DOHH2 (cell line): ENCODE data around the gene IL31.

Source experiments
- H3F3A ChIP-seq: fragments of 200-600 bp; sonication (generic), shearing (Covaris generic); 2 replicates; pipeline ENCODE4 v1.6.0; 2016; ENCODE audit warnings: antibody characterized with exemption, mild to moderate bottlenecking; ENCODE audit not compliant: control insufficient read depth, insufficient read depth
- H3K27ac ChIP-seq: fragments of 200-600 bp; sonication (generic); 2 replicates; pipeline ENCODE4 v1.5.1; 2014; ENCODE audit warnings: low read depth, mild to moderate bottlenecking, low read length, moderate library complexity
- H3K27me3 ChIP-seq: fragments of 200-600 bp; sonication (generic); 2 replicates; pipeline ENCODE4 v1.6.1; 2014; ENCODE audit warnings: mild to moderate bottlenecking, low read length, mixed read lengths; ENCODE audit not compliant: control insufficient read depth
- H3K36me3 ChIP-seq: fragments of 200-600 bp; sonication (generic); 2 replicates; pipeline ENCODE4 v1.6.1; 2014; ENCODE audit warnings: mild to moderate bottlenecking, low read length, moderate library complexity, mixed read lengths; ENCODE audit not compliant: control insufficient read depth
- H3K4me1 ChIP-seq: fragments of 200-600 bp; sonication (generic); 2 replicates; pipeline ENCODE4 v1.6.1; 2014; ENCODE audit warnings: mild to moderate bottlenecking, low read length, mixed read lengths; ENCODE audit not compliant: control insufficient read depth
- H3K4me2 ChIP-seq: fragments of 200-600 bp; sonication (generic); 2 replicates; pipeline ENCODE4 v1.6.0; 2014; ENCODE audit warnings: mild to moderate bottlenecking, low read length, moderate library complexity
- H3K4me3 ChIP-seq: fragments of 200-600 bp; sonication (generic); 2 replicates; pipeline ENCODE4 v1.5.1; 2014; ENCODE audit warnings: mild to moderate bottlenecking, low read length, mixed read lengths
- H3K79me2 ChIP-seq: fragments of 200-600 bp; sonication (generic); 2 replicates; pipeline ENCODE4 v1.6.1; 2014; ENCODE audit warnings: mild to moderate bottlenecking, low read length, mixed read lengths; ENCODE audit not compliant: control insufficient read depth
- H3K9me2 ChIP-seq: fragments of 200-600 bp; sonication (generic); replicated peaks from 2 replicates; pipeline ENCODE4 v1.6.1; 2014; ENCODE audit warnings: mild to moderate bottlenecking, low read length, mixed read lengths; ENCODE audit not compliant: control insufficient read depth
- H3K9me3 ChIP-seq: fragments of 200-600 bp; sonication (generic); 2 replicates; pipeline ENCODE4 v1.6.1; 2014; ENCODE audit warnings: antibody characterized with exemption, low read length, mixed read lengths; ENCODE audit not compliant: control insufficient read depth, insufficient read depth
- H4K20me1 ChIP-seq: fragments of 200-600 bp; sonication (generic); 2 replicates; pipeline ENCODE4 v1.6.0; 2014; ENCODE audit warnings: low read depth, mild to moderate bottlenecking, antibody characterized with exemption, low read length, moderate library complexity; ENCODE audit not compliant: control insufficient read depth, insufficient read depth
- EZH2phosphoT487 ChIP-seq: fragments of 200-600 bp; sonication (generic); IDR thresholded peaks from 2 replicates; pipeline ENCODE4 v1.6.1; 2017; ENCODE audit warnings: borderline replicate concordance, mild to moderate bottlenecking, antibody characterized with exemption, low read length, moderate library complexity, mixed read lengths
- TF ChIP-seq, protein P1 (sequence below): fragments of 200-600 bp; sonication (generic); IDR thresholded peaks from one replicate; pipeline ENCODE4 v1.5.1; 2014; ENCODE audit warnings: antibody characterized with exemption, mild to moderate bottlenecking, low read depth, low read length; ENCODE audit not compliant: poor library complexity, severe bottlenecking

IL31 gene

DNA sequence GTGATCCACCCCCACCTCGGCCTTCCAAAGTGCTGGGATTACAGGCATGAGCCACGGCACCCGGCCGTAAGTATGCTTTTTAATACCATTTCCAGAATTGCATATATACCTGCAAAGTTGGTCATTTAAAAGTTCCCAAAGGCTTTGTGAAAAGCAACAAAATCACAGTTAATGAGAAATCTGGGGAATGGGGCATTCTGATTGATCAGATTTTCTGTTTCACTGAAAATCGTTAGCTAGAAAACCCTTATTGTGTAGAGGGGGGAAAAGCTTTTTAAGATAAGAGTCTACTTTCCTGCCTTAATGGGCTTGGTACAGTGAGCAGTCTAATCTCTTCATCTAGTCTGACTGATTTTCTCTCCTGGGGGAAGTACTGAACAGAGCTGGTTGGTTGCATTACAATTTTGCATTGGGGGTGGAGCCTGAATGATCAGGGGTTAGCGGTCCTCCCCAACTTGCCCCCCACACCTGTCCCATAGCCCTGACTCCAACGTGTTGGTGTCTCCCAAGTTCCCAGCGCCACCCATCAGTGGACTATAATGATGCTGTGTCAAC, 23.8 kb downstream of the IL31 start:
- Histone ChIP-seq H4K20me1 (no peaks in the 10 kb centered on the region), H3K4me2 (no peak overlapping the region), H3K27me3 (no peaks in the 10 kb centered on the region), H3K79me2 (no peaks in the 10 kb centered on the region), H3K36me3 (no peaks in the 10 kb centered on the region), H3K27ac (no peak overlapping the region), H3F3A (no peaks in the 10 kb centered on the region), H3K9me3 (no peaks in the 10 kb centered on the region), H3K4me1 (no peaks in the 10 kb centered on the region), H3K9me2 (no peaks in the 10 kb centered on the region), H3K4me3 (no peak overlapping the region)
- TF ChIP-seq, protein P1, sequence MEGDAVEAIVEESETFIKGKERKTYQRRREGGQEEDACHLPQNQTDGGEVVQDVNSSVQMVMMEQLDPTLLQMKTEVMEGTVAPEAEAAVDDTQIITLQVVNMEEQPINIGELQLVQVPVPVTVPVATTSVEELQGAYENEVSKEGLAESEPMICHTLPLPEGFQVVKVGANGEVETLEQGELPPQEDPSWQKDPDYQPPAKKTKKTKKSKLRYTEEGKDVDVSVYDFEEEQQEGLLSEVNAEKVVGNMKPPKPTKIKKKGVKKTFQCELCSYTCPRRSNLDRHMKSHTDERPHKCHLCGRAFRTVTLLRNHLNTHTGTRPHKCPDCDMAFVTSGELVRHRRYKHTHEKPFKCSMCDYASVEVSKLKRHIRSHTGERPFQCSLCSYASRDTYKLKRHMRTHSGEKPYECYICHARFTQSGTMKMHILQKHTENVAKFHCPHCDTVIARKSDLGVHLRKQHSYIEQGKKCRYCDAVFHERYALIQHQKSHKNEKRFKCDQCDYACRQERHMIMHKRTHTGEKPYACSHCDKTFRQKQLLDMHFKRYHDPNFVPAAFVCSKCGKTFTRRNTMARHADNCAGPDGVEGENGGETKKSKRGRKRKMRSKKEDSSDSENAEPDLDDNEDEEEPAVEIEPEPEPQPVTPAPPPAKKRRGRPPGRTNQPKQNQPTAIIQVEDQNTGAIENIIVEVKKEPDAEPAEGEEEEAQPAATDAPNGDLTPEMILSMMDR = no peak
- no peak for TF ChIP-seq EZH2phosphoT487

DNA sequence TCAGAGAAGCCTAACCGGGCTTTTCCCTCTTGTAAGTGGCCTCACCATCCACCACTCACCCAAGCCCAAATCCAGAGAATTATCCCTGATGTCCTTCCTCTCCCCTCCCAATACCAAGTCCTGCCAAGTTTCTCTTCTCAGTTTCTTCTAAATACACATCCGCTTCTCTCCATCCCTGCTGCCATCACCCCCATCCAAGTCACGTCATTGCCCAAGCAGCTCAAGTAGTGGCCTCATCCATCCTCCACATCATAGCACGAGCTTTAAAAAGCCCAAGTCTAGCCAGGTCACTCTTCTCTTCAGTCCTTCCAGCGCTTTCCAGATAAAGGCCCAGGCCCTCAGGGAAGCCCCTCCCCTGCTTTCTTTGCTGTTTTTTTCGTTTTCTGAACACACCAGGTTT, 25.4 kb downstream of the IL31 start:
- Histone ChIP-seq H3K4me1 (no peaks in the 10 kb centered on the region), H3K4me3 (no peak overlapping the region), H3K27ac (no peak overlapping the region), H3F3A (no peaks in the 10 kb centered on the region), H3K27me3 (no peaks in the 10 kb centered on the region), H3K9me3 (no peaks in the 10 kb centered on the region), H4K20me1 (no peaks in the 10 kb centered on the region), H3K79me2 (no peaks in the 10 kb centered on the region), H3K9me2 (no peaks in the 10 kb centered on the region), H3K36me3 (no peaks in the 10 kb centered on the region), H3K4me2 (no peak overlapping the region)
- TF ChIP-seq EZH2phosphoT487 = no peak
- TF ChIP-seq, protein P1 = no peak

DNA sequence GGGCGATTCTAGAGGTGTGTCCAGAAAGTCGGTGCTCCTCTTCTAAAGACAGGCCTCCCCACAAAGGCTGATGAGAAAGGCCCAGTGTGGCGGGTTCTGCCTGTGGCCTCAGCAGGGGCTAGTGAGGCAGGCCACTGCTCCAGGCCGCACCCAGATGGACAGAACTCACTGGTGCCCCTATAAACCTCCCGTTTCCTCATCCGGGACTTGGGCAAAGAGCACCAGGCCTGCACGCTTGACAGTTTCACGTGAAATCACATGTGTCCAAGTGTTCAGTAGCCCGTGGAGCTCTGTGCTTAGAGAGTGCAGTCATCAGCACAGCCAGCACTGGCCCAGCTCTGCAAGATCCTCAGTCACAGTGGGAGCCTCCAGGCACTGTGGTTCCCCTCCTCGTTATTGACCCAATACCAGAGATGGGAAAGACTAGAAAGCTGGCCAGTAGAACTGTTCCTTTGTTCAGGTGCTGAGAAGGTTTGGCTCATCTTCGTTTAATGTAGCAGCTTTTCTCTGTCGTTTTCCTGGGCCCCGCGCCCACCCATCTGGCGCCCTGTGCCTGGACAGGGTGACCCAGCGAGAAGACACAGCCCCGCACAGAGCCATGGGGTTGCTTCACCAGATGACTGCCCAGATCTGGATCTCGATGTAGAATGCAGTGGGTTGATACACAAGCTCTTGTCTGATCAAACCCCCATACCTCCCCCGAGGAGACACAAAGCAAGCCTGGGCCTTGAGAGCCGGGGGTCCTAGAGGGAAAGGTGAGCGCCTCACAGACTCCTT, 26.3 kb downstream of the IL31 start:
- TF ChIP-seq, protein P1 = no peak
- no peak for TF ChIP-seq EZH2phosphoT487
- Histone ChIP-seq H3K9me3 (no peaks in the 10 kb centered on the region), H3F3A (no peaks in the 10 kb centered on the region)

More for the DNA sequence above, 26.3 kb downstream of the IL31 start:
- Histone ChIP-seq H3K79me2 (no peaks in the 10 kb centered on the region), H3K4me2 (no peak overlapping the region), H3K27ac (no peak overlapping the region), H4K20me1 (no peaks in the 10 kb centered on the region), H3K9me2 (no peaks in the 10 kb centered on the region), H3K27me3 (no peaks in the 10 kb centered on the region), H3K4me3 (no peak overlapping the region), H3K4me1 (no peaks in the 10 kb centered on the region), H3K36me3 (peaks cover under 1% of the 10 kb centered on the region; the same call in 1 of the 2 replicates)
